WTC11 (cell line): ENCODE results near the gene FUT8.

Experiments used
- AR ChIP-seq: fragments of 250-450 bp; sonication (Bioruptor Pico); IDR thresholded peaks from 2 replicates; pipeline ENCODE4 v1.9.0; 2021; ENCODE audit warnings: mild to moderate bottlenecking
- ARID4B ChIP-seq: sonication (generic); formaldehyde crosslinking; IDR thresholded peaks from 2 replicates; pipeline ENCODE4 v1.8.0; 2023; ENCODE audit warnings: missing genetic modification reagents, mild to moderate bottlenecking, borderline replicate concordance
- CREM ChIP-seq: sonication (generic); formaldehyde crosslinking; IDR thresholded peaks from 2 replicates; pipeline ENCODE4 v1.8.1; 2022; ENCODE audit warnings: mild to moderate bottlenecking, missing genetic modification reagents, moderate library complexity
- CTCF ChIP-seq: fragments of 200-600 bp; IDR thresholded peaks from 2 replicates; pipeline ENCODE4 v1.8.0; 2022; ENCODE audit warnings: antibody characterized with exemption
- GRHL2 ChIP-seq: fragments of 250-450 bp; sonication (Bioruptor Pico); IDR thresholded peaks from 2 replicates; pipeline ENCODE4 v1.8.0; 2022; ENCODE audit warnings: mild to moderate bottlenecking, moderate library complexity; ENCODE audit not compliant: insufficient replicate concordance, severe bottlenecking
- NR3C1 ChIP-seq: sonication (generic); formaldehyde crosslinking; conservative IDR thresholded peaks from 2 replicates; pipeline ENCODE4 v1.8.1; 2023; ENCODE audit warnings: low read depth, mild to moderate bottlenecking, missing genetic modification reagents
- SMAD4 ChIP-seq: sonication (generic); formaldehyde crosslinking; IDR thresholded peaks from 2 replicates; pipeline ENCODE4 v1.8.0; 2022; ENCODE audit warnings: mild to moderate bottlenecking, missing genetic modification reagents
- TCF7 ChIP-seq: sonication (generic); formaldehyde crosslinking; IDR thresholded peaks from 2 replicates; pipeline ENCODE4 v1.8.0; 2022; ENCODE audit warnings: mild to moderate bottlenecking, low read depth, missing genetic modification reagents, moderate library complexity

- TF ChIP-seq SMAD4 (CRISPR knock-in tag) (no peak), CTCF (no peak), TCF7 (no peak), AR (CRISPR knock-in tag) (no peak), ARID4B (CRISPR knock-in tag) (no peak), GRHL2 (CRISPR knock-in tag) (no peak), CREM (CRISPR knock-in tag) (no peak), NR3C1 (CRISPR knock-in tag) (no peak)
These were observed 377.8 kb downstream of the FUT8 start for GRCh38 chr14:65790172-65790815.
